Measurements from ENCODE around the gene RUFY4. TPM values are rescaled to one million over a fixed set of nuclear protein-coding genes. Genes with fewer than 3 reads are reported as not detected.

Gene RUFY4
- total RNA-seq, 1 donor = 1.0 TPM

DNA sequence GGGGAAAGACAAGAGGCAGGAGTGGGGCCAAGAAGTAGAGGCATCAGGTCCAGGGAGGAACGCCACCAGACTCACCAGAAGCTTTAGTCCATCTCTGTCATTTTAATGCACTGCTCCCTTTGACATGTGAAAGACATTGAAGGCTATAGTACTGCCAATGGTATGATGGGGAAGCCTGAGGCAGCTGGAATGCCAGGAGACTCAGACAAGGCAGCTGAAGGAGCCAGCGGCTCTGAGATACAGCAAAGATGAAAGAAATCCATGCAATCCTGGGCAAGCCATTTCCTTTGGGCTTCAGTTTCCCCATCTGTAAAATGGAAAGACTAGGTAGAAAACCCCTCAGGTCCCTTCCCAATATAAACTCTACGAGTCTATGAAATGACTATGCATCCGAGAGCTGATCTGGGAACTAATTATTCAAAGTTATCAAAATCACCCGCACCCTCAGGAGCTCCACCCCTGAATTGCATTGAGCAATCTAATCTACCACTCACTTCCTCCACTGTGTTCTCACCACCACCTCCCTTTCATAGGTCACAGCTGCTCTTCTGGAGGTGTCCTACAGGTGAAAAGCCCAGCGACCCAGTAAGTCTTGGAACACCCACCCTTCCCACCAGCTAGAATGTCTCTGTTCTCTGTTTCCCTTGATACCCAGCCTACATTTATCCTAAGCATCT is 59.9 kb downstream of the RUFY4 start:
- no peaks in the 10 kb centered on the region for H3K9me3 ChIP-seq (ENCODE audit: low read depth, low read length)
- no peaks in the 10 kb centered on the region for H3K27me3 ChIP-seq (ENCODE audit: insufficient read depth, low read length)
- peaks cover 70% of the 10 kb centered on the region for H3K4me1 ChIP-seq (ENCODE audit: insufficient read depth, low read length)
- H3K4me3 ChIP-seq (ENCODE audit: low read length) = peak overlapping the region; percentile 31

DNA sequence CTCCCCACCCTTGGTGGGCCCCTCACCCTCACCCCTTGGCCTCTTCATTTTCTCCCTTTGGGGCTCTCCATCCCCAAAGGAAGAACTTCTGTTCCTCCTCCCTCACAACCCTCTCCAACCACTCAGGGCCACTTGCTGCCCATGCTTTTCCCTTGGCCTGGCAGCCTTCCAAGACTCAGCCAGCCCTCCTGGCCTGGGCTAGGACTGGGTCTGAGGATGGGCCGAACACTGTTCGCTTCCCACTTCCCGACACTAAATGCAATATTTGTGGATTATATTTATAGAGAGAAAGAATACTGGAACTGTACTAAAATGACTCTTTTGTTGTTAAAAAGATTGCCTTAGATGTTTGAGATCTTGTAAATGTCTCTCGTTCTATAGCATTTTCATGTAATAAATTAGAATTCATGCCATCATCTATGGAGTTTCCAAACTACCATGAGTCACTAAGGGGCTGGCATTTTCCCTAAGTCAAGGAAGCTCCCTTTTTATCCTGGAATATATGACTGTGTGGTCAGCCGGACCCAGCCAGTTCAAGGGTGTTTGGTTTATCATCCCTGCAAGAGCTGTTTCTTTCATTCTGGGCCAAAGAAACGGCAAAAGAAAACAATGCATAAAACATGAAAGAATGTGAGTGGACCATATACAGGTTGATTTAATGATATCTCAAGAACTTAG is 60.5 kb downstream of the RUFY4 start:
- H3K4me3 ChIP-seq (ENCODE audit: low read length) = peak overlapping the region; percentile 31
- peaks cover 65% of the 10 kb centered on the region for H3K4me1 ChIP-seq (ENCODE audit: insufficient read depth, low read length)

DNA sequence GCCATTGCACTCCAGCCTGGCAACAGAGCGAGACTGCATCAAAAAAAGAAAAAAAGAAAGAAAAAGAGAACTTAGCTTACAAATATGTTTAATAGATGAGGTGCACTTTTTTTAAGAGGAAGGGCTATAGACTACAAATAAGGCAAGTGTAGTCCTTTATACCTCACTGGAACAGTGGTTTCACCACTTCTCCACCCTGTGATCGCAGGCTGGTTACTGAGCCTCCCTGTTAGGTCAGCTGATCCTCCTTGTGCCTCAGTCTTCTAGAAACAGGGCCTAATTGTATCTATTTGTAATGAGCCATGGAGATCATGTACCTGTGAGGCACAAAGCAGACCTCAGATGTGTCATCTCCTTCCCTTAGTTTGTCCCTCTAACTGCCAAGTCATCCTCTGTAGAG is 61.3 kb downstream of the RUFY4 start:
- Histone ChIP-seq H3K27me3 (ENCODE audit: insufficient read depth, low read length) (no peaks in the 10 kb centered on the region), H3K4me1 (ENCODE audit: insufficient read depth, low read length) (peaks cover 57% of the 10 kb centered on the region), H3K4me3 (ENCODE audit: low read length) (peak overlapping the region; percentile 31), H3K9me3 (ENCODE audit: low read depth, low read length) (no peaks in the 10 kb centered on the region)

More for the DNA sequence above, 60.5 kb downstream of the RUFY4 start:
- Histone ChIP-seq H3K27me3 (ENCODE audit: insufficient read depth, low read length) (no peaks in the 10 kb centered on the region), H3K9me3 (ENCODE audit: low read depth, low read length) (no peaks in the 10 kb centered on the region)

DNA sequence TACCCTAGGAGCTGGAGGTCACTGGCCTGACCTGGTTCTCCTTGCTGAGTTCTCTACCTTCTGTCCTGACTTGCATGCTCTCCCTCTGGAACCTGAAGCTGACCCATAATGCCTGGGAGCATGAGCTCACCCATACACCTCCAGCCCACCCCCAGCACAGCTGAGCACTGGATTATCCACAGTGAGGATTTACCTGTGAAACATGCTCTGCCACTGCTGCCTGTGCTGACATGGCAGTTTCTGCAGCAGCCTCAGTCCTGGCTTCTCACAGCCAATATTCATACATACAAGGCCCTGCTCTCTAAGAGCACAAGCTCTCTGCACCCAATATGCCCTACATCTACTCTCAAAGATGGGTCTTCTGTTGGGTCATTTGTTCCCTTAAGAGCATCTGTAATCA is 61.8 kb downstream of the RUFY4 start:
- peak overlapping the region; percentile 31 for H3K4me3 ChIP-seq (ENCODE audit: low read length)
- no peaks in the 10 kb centered on the region for H3K27me3 ChIP-seq (ENCODE audit: insufficient read depth, low read length)
- H3K4me1 ChIP-seq (ENCODE audit: insufficient read depth, low read length) = peaks cover 53% of the 10 kb centered on the region
- no peaks in the 10 kb centered on the region for H3K9me3 ChIP-seq (ENCODE audit: low read depth, low read length)

DNA sequence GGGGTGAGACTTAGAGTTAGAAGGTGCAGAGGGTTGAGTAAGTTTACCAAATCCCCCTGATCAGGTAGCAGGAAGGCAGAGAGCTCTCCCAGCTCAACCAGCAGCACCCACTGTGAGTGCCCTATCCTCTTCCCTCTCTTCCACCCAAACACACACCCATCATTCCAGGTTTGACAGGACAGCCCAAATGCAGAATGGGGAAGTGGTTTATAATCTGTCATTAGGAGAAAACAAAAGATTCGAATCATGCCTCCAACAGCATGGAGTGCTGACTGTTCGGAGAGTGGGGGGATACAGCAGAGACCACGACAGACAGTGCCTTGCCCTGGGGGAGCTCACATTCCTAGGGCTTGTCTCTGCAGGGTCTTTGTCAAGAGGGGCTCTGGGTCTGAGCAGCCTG is 68.5 kb downstream of the RUFY4 start:
- Histone ChIP-seq H3K4me1 (ENCODE audit: insufficient read depth, low read length) (peaks cover 13% of the 10 kb centered on the region), H3K9me3 (ENCODE audit: low read depth, low read length) (no peaks in the 10 kb centered on the region), H3K4me3 (ENCODE audit: low read length) (no peak overlapping the region), H3K27me3 (ENCODE audit: insufficient read depth, low read length) (peaks cover 2% of the 10 kb centered on the region)

DNA sequence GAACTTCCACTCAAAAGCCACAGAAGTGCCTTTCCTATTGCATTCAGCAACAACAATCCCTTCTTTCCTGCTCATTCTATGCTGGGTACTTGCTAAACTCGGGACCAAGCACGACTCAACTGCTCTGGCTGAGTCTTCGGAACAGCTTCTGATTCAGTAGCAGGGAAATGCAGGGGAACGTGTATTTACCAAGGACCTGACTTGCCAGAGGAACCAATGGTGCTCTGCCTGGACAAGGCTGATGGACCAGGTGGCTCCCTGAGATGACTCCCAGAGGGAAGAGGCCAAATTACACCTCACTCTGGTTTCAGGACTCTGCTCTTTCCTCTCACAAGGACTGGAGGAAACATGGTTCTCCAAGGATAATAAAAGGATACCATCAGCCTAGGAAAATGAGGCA is 69.0 kb downstream of the RUFY4 start:
- peaks cover 2% of the 10 kb centered on the region for H3K27me3 ChIP-seq (ENCODE audit: insufficient read depth, low read length)
- peaks cover 13% of the 10 kb centered on the region for H3K4me1 ChIP-seq (ENCODE audit: insufficient read depth, low read length)
- H3K4me3 ChIP-seq (ENCODE audit: low read length) = no peak overlapping the region
- no peaks in the 10 kb centered on the region for H3K9me3 ChIP-seq (ENCODE audit: low read depth, low read length)

Other genes with a start within 250 kb of the RUFY4 start
- gene TNS1, start 66.3 kb upstream of the RUFY4 start, total RNA-seq = 3.5 TPM
- gene CXCR2, start 56.8 kb downstream of the RUFY4 start, total RNA-seq = 0.73 TPM
- 0.10 TPM for gene CXCR1, start 97.7 kb downstream of the RUFY4 start, total RNA-seq
- 551 TPM for gene ARPC2, start 147.9 kb downstream of the RUFY4 start, total RNA-seq
- 2.9 TPM for gene GPBAR1, start 191.8 kb downstream of the RUFY4 start, total RNA-seq
- 27.1 TPM for gene AAMP, start 200.9 kb downstream of the RUFY4 start, total RNA-seq
- 14.2 TPM for gene PNKD, start 201.3 kb downstream of the RUFY4 start, total RNA-seq
- gene TMBIM1, start 223.2 kb downstream of the RUFY4 start, total RNA-seq = 87.5 TPM